Measurements from ENCODE around the gene MESP2.

The MESP2 gene

DNA sequence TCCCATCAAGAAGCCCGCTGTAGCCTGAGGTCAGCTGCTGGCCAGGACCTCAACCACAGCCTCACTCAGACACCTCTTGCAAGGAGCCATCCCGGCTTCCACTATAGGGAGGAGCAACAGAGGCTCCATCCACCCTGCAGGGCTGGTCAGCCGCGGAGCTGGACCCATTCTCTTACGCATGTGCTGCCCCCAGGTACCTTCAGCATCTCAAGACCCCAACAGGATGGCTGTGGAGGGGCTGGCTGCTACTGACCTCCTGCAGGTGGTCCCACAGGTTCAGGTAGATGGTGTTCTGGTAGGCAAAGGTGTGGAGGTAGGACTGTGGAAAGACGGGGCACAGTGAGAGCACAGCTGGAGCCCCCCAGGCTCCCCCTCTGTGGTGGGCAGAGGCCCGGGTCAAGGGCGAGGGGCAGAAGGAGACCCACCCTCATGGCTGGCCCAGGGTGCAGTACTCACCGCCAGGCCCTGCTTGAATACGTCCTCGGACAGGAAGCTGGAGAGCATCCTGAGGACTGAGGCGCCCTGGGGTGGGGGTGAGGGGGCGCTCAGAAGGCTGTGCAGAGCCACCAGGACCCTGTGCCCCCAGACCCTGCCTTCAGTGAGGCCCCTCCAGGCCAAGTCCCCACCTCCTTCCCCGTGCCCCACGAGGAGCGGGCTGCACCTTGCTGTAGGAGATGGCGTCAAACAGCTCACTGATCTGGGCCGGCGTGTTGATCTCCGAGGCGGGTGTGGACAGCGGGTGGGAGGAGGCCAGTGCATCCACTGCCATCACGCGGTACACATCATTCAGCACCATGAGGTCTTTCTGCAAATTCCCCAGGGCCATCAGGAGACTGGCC, 27.1 kb downstream of the MESP2 start:
- DNase-seq = no peak

DNA sequence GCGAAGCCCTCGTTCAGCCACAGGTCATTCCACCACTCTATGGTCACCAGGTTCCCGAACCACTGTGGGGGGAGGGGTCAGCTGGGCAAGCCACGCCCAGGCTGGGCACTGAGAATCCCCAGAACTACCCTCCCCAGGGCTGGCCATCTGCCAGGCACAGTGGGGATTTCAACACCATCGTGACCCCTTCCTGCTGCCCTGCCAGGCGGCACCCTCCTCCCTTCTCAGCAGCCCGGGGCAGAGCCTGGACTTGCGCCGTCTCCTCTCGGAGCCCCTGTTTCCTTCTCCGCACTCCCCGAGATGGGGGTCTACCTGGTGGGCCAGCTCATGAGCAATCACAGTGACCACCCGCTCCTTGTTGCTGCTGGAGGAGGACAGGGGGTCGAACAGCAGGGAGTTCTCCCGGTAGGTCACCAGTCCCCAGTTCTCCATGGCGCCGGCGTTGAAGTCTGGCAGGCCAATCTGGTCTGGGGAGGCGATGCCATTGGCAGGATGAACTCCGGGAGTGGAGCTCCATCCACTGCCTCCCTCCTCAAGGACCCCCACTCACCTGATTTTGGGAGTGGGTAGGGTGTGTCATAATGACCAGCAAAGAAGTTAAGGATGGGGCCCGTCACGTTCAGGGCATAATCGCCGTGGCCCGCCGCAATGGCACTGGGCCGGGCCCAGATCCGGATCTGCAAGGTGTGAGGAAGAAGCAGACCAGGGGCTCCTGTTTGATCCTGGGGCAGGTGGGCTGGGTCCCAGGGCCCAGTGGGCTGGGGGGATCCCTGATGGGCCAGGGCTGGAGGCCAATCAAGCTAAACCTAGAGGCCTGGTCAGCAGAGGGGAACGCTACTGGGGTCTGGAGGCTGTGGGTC, 28.0 kb downstream of the MESP2 start:
- no peak for DNase-seq

GRCh38 chr15:89805241-89806209, 29.4 kb downstream of the MESP2 start:
- DNase-seq = no peak

DNA sequence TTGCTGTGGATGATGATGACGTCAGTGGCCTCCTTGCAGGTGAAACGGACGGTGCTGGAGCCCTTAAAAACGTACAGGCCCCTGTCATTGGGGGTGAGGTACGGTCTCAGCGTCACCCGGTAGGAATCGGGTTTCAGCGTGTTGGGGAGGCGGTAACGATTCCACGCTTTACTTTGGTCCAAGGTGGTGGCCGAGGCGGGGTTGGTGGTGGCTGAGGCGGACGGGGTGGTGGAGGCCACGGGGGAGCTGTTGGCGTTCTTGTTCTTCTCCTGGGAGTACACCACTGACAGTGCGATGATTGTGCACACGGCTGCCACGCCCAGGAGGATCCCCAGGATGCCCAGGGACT, 30.1 kb downstream of the MESP2 start:
- no peak for DNase-seq

GRCh38 chr15:89806559-89807550, 30.7 kb downstream of the MESP2 start:
- no peak for DNase-seq

DNA sequence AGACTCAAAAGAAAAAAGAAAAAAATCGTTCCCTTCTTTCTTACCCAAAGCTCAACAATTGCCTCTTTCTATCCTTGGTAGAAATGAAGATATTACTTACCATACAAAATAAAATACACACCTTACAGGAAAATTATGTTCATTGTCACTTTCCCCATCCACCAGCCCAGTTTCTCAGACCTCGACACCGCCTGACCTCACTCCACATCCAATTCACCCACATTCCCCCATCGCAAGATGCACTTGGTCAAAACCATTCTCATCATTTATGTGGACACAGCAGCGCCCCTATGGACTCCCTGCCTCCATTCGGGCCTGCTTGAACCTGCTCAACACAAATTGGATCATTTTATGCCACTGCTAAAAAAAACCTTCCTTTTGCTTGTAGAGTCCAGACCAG, 31.6 kb downstream of the MESP2 start:
- no peak for DNase-seq

- no peak for DNase-seq
Measured at GRCh38 chr15:89808160-89808870, 32.2 kb downstream of the MESP2 start.

DNA sequence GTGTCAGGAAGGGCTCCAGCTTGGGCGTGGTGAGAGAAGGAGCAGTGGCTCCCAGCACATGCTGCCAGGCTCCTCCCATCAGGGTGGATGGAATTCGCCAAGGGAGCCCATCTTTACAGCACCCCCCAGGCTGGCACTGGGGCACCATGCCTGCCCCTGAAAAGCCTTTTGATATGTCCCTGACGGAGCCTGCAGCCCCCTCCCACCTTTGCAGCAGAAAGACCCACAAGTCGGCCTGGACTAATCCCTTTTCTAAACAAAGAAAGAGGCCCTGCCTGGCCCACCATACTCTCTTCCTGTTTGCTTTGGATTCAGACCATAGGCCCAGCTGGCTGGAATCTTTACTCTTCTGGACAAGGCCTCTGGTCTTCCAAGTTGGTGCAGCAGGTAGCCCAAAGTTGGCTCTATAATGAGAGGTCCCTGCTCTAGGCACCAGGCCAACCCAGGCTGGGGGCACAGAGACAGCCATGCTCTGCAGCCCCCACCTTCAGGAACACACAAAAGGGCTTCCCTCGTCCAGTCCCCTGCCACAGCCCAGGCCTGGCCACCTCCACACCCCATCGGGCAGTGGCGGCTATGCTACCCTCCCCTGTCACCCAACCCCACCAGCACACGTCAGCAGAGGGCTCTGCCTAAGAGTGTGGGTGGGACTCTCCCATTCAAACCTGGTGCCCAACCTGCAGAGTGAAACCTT, 33.1 kb downstream of the MESP2 start:
- no peak for DNase-seq

DNA sequence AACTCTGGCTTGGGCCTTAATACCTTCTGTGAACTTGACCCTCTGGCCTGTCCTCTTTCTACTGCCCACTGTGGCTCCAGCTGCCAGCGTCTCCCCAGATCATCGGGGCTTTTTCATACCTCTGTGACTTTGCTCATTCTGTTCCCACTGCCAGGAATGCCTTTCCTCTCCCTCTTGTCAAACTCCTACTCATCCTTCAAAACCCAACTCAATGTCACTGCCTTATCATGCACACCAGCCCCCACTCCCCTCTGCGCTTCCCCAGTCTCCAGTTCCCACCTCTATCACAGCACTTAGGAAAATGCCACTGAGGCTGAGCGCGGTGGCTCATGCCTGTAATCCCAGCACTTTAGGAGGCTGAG, 33.6 kb downstream of the MESP2 start:
- DNase-seq = no peak

- no peak for DNase-seq
Measured at GRCh38 chr15:89810837-89811236, 34.7 kb downstream of the MESP2 start.

GRCh38 chr15:89812011-89812846, 36.1 kb downstream of the MESP2 start:
- DNase-seq = no peak

DNA sequence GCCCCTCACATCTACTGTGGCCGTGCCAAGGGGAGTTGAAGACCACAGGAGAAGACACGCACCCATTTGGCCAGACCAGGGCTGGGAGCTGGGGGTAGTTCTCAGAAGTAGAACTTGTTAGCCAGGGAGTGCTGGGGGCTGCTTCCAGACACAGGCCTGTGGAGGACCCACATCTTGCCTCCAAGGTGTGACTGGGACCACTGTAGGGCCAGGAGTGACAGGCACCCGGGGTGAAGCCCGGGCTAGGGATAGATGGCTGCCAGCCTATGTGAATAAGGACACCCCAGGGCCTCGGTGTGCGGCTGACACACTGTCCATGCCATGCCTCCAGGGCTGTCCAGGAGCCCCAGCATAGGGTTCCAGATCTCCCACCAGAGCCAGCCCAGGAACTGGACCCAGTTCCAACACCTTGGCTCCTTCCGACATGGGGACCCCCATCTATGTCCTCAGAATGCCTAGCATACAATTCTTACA, 36.8 kb downstream of the MESP2 start:
- no peak for DNase-seq

DNA sequence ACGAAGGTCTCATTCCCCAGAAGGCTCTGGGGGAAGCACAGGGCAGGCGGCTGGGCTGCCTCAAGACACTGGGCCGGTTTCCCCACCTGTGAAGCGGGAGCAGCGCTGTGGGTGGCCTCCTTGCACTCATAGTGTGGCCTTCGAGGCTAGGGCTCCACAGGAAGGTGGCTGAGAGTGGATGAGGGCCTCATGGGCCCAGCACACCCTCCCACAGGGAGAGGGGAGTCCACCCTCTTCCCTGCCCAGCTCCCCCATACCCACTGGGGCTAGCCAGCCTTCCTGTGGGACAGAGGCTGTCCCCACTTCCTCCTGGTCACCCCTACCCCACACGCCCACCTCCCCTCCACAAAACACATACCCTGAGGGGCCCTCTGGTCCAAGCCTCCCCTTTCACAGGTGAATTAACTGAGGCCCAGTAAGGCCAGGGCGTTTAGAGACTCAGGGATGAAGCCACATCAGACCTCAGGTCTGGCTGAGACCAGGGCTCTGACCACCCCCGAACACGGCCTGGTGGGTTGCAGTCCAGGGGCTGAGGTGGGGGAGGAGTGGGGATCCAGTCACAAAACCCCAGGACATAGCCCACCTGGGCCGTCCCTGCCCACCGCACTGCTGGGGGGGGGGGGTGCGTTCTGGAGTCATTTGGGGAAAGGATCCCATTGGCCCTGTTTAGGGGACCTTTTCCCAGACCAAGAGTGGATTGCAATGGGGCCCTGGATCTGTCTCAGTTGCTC, 37.4 kb downstream of the MESP2 start:
- no peak for DNase-seq

DNA sequence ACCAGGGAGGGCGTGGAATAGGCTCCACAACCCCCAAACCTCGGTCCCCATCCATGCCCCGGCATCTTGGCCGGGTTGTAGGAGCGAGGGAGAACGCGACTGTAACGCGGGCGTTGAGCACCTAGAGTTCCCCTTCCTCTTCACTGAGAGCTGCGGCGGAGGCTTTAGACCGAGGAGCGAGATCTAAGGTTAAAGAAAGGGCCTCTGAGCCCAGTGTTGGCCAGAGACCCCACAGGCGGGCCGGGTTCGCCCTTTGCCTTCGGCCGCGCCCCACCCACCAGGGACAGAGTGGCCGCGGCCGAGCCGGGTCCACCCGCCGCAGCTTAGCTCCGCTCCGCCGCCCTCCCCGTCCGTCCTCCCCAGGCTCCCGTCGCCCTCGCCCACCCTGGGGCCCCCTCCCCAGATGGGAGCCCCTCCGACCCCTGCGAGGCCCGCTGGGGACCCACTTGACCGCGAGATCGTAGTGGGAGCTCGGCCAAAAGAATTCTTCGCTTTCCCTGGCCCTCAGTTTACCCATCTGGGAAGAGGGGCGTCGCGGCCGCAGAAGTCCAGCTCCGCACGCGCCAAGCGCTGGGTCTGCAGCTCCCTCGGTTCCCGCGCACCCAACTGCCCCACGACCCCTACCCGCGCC, 38.1 kb downstream of the MESP2 start:
- DNase-seq = no peak

DNA sequence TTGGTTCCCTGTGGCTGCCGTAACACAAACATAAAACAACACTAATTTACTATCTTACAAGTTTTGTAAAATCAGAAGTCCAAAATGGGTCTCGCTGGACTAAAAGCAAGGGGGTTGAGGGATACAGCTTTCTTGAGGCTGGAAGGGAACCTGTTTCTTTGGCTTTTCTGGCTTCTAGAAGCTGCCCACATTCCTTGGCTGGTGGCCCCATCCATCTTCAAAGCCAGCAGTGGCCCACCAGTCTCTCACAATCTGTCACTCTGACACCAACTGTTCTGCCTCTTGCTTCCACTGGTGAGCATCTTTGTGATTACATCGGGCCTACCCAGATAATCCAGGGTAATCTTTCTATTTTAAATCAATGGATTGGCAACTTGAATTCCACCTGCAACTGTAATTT, 39.6 kb downstream of the MESP2 start:
- no peak for DNase-seq

DNA sequence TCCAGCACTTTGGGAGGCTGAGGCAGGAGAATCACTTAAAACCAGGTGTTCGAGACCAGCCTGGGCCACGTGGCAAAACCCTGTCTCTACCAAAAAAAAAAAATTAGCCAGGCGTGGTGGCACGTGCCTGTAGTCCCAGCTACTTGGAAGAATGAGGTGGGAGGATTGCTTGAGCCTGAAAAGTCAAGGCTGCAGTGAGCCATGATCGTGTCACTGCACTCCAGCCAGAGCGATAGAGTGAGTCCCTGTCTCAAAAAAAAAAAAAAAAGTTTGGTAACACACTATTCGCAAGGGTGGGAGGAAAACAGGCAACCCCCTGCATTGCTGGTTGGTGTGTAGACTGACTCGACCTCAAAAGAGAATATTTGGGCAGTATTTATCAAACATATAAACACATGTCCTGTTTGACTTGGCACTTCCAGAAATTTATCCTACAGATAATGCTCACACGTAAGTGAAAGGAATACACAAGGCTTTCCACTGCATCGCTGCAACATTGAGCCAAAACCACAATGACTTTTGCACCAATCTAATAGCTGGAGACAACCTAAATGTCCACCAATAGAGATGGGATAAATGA, 41.7 kb downstream of the MESP2 start:
- DNase-seq = no peak

DNA sequence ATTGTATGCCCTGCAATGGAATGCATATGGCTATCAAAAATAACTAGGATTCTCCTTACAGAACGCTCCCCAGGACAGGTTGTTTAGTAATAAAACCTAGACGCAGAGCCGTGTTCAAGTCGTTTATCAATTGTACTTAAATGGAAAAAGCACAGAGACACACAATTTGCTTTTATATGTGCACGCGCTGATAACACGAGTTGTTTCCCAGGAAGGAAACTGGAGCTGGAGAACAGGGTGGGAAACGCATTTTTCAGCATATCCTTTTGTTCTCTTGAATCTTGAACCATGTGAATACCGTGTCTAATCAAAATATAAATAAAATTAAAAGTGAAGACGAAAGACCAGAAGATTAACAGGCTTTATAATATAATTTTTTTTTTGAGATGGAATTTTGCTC, 42.2 kb downstream of the MESP2 start:
- DNase-seq = no peak

Measured in NK-92 treated with Interleukin-12 subunit alpha and Interleukin-12 subunit beta, amount 100 ng/mL, for 24 hours (cell line).